DMS79 (cell line): ENCODE measurements around the gene HEATR5B.
"Not testable (repeated sequence)": the region's sequence is repeated elsewhere in the genome, so short reads cannot be mapped to it uniquely, and the experiment has no call there.

Experiments used
- DNase-seq: peaks from one replicate; lab custom pipeline; 2025; lab: John Stamatoyannopoulos, UW

HEATR5B gene

GRCh38 chr2:36941867-36942266 lies 142.3 kb downstream of the HEATR5B start:
- DNase-seq: no peak

GRCh38 chr2:36936526-36936925 lies 147.6 kb downstream of the HEATR5B start:
- not testable (repeated sequence) for DNase-seq

GRCh38 chr2:36931688-36932087 lies 152.5 kb downstream of the HEATR5B start:
- not testable (repeated sequence) for DNase-seq
